Measurements from ENCODE around the gene B3GALT4. TPM values are rescaled to one million over a fixed set of nuclear protein-coding genes. Genes with fewer than 3 reads are reported as not detected.

B3GALT4 gene
- total and polyA plus RNA-seq, 2 of the 13 experiments (the other 11 are each of a cell fraction or from before 2014, with no cell fraction given): 0.04 to 0.27 TPM

- no peak for TF ChIP-seq FOXA1 (IDR thresholded peaks at IDR 0.05)
- peak; percentile 81 for TF ChIP-seq FOXA1 (CRISPR knock-in tag; IDR thresholded peaks at IDR 0.05)
- peak; percentile 73 for TF ChIP-seq ZNF430 (CRISPR knock-in tag; IDR thresholded peaks at IDR 0.05)
- peak; percentile 91 for TF ChIP-seq ZNF574 (CRISPR knock-in tag; IDR thresholded peaks at IDR 0.05)
- 0 out of 2 replicates have a peak, but pooled peaks have one; percentile 61 for TF ChIP-seq ZNF383 (CRISPR knock-in tag; IDR thresholded peaks at IDR 0.05; ENCODE audit: borderline replicate concordance)
- TF ChIP-seq RELA (CRISPR knock-in tag; IDR thresholded peaks at IDR 0.05): no peak
- no peak for TF ChIP-seq ZNF776 (CRISPR knock-in tag; IDR thresholded peaks at IDR 0.05)
- 0 out of 2 replicates have a peak, but pooled peaks have one; percentile 56 for TF ChIP-seq ZXDC (CRISPR knock-in tag; IDR thresholded peaks at IDR 0.05)
- no peak for TF ChIP-seq ZKSCAN1 (IDR thresholded peaks at IDR 0.05; ENCODE audit: low read length)
- no peak for TF ChIP-seq GPBP1L1 (CRISPR knock-in tag; IDR thresholded peaks at IDR 0.05)
- TF ChIP-seq MBNL3 (CRISPR knock-in tag; conservative IDR thresholded peaks at IDR 0.05): no peak
- TF ChIP-seq ZNF691 (CRISPR knock-in tag; IDR thresholded peaks at IDR 0.05; ENCODE audit: borderline replicate concordance, low read depth): peak; percentile 82; the same call in 1 of the 2 replicates
- TF ChIP-seq DZIP1 (CRISPR knock-in tag; IDR thresholded peaks at IDR 0.05): no peak
- peak; percentile 16 for TF ChIP-seq PHF5A (CRISPR knock-in tag; IDR thresholded peaks at IDR 0.05; ENCODE audit: low read depth, unreplicated experiment)
- TF ChIP-seq IRX3 (CRISPR knock-in tag; IDR thresholded peaks at IDR 0.05; ENCODE audit: borderline replicate concordance, low read depth): peak; percentile 59; the same call in 1 of the 2 replicates
- TF ChIP-seq ZNF605 (CRISPR knock-in tag; IDR thresholded peaks at IDR 0.05): peak; percentile 95
Measured at GRCh38 chr6:33299237-33299944, 22.5 kb downstream of the B3GALT4 start (continued).
